ENCODE data around the gene DDA1. TPM values are rescaled to one million over a fixed set of nuclear protein-coding genes. Genes with fewer than 3 reads are reported as not detected.

DDA1 gene
- total and polyA plus RNA-seq, 2 of the 13 experiments (the other 11 are each of a cell fraction or from before 2014, with no cell fraction given) = 24.5 to 26.0 TPM

GRCh38 chr19:17305517-17306284 lies 3.7 kb upstream of the DDA1 start, which contains the start of gene MRPL34 (continued):
- TF ChIP-seq HINFP (CRISPR knock-in tag; IDR thresholded peaks at IDR 0.05; ENCODE audit: low read depth) (no peak), ISL2 (CRISPR knock-in tag; IDR thresholded peaks at IDR 0.05) (peak; percentile 21; the same call in 1 of the 2 replicates), GFI1 (CRISPR knock-in tag; IDR thresholded peaks at IDR 0.05; ENCODE audit: borderline replicate concordance) (0 out of 2 replicates have a peak, but pooled peaks have one; percentile 9), GLMP (CRISPR knock-in tag; IDR thresholded peaks at IDR 0.05; ENCODE audit: borderline replicate concordance) (no peak), SMAD1 (CRISPR knock-in tag; IDR thresholded peaks at IDR 0.05; ENCODE audit: borderline replicate concordance, low read depth) (no peak), ZNF567 (CRISPR knock-in tag; IDR thresholded peaks at IDR 0.05; ENCODE audit: borderline replicate concordance) (no peak), AGO1 (IDR thresholded peaks at IDR 0.05; ENCODE audit: low read depth, low read length, poor library complexity, severe bottlenecking) (no peak), PRPF4 (IDR thresholded peaks at IDR 0.05; ENCODE audit: low read depth, low read length, poor library complexity, severe bottlenecking) (no peak), CENPT (CRISPR knock-in tag; IDR thresholded peaks at IDR 0.05; ENCODE audit: low read depth) (no peak), FOXP1 (IDR thresholded peaks at IDR 0.05) (no peak; the same call in 1 of the 2 replicates), FOXP1 (CRISPR knock-in tag; IDR thresholded peaks at IDR 0.05) (no peak), ZNF850 (CRISPR knock-in tag; conservative IDR thresholded peaks at IDR 0.05) (no peak), RAD51 (IDR thresholded peaks at IDR 0.05; ENCODE audit: borderline replicate concordance) (no peak), ZNF652 (CRISPR knock-in tag; IDR thresholded peaks at IDR 0.05; ENCODE audit: borderline replicate concordance, low read depth) (0 out of 2 replicates have a peak, but pooled peaks have one; percentile 18), ZNF552 (CRISPR knock-in tag; IDR thresholded peaks at IDR 0.05; ENCODE audit: borderline replicate concordance) (no peak), MAFK (conservative IDR thresholded peaks at IDR 0.05 in 1 of 2, IDR thresholded peaks at IDR 0.05 in 1 of 2; ENCODE audit: low read length in 2 of 2) (no peak), ZNF468 (CRISPR knock-in tag; IDR thresholded peaks at IDR 0.05) (no peak), DBP (CRISPR knock-in tag; IDR thresholded peaks at IDR 0.05; ENCODE audit: not compliant biosample characterization) (peak; percentile 89), ZBTB43 (CRISPR knock-in tag; conservative IDR thresholded peaks at IDR 0.05) (no peak; the same call in 1 of the 2 replicates)
- TF ChIP-seq, protein P1, sequence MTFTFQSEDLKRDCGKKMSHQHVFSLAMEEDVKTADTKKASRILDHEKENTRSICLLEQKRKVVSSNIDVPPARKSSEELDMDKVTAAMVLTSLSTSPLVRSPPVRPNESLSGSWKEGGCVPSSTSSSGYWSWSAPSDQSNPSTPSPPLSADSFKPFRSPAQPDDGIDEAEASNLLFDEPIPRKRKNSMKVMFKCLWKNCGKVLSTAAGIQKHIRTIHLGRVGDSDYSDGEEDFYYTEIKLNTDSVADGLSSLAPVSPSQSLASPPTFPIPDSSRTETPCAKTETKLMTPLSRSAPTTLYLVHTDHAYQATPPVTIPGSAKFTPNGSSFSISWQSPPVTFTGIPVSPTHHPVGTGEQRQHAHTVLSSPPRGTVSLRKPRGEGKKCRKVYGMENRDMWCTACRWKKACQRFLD (CRISPR knock-in tag; IDR thresholded peaks at IDR 0.05; ENCODE audit: borderline replicate concordance) = 0 out of 2 replicates have a peak, but pooled peaks have one; percentile 62
- TF ChIP-seq, protein P2, sequence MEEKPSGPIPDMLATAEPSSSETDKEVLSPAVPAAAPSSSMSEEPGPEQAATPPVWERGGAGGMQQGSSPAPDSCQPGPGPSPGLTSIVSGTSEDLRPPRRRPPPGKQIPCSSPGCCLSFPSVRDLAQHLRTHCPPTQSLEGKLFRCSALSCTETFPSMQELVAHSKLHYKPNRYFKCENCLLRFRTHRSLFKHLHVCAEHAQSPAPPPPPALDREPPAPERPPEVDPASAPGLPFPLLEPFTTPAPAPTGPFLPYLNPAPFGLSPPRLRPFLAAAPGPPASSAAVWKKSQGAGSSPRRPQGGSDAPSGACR (CRISPR knock-in tag; IDR thresholded peaks at IDR 0.05) = no peak
